Measurements from ENCODE around the gene IPO13.

GRCh38 chr1:43944860-43945259 is 1.9 kb upstream of the IPO13 start:
- TF ChIP-seq CTCF (IDR thresholded peaks at IDR 0.05; ENCODE audit: insufficient read depth, low read length, poor library complexity, severe bottlenecking) (no peak), EZH2phosphoT487 (conservative IDR thresholded peaks at IDR 0.05; ENCODE audit: low read length) (no peak)

Measured in SU-DHL-6 (cell line).